Hematopoietic multipotent progenitor cell treated with erythropoietin and hydrocortisone succinate and interleukin-3 and kit ligand, for 8 days (in vitro differentiated cells): ENCODE measurements around the gene KLHDC10.
"Not testable (repeated sequence)": the region's sequence is repeated elsewhere in the genome, so short reads cannot be mapped to it uniquely, and the experiment has no call there.

Source experiments
- DNase-seq: peaks from one replicate; pipeline ENCODE4 v3.0.0-alpha.2; 2015

The KLHDC10 gene

DNA sequence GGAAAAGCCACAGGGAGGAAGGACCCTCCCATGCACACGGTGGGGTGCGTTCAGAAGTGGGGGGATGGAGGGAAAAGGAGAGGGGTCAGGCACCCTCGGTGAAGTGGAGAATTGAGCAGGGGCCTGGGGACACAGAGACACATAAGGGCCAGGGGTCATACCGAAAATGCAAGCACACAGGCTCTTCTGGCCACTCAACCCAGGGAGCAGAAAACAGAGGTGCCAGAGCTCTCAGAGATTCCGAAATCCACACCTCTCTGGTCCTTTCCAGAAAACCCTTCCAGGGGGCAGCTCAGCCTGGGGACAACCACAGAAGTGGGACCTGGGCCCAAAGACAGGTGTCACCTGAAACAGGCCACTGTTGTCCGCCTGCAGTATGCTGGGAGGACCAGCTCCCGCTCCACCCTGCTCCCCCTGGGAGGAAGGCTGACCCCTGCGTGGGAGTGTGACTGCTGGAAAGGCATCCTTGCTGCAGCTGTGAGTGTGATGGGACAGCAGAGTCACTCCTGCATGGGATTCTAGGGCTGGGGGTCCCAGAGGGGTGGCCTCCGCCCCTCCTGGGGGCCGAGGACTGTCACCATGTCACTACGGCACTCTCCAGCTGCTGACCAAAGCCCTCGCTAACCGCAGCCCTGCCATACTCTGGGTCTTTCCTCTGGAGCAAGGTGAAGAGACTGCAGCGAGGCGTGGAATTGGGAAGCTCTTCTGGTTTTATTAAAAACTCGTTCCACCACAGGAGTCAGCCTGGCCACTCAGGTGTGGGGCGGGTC is 71.7 kb downstream of the KLHDC10 start:
- DNase-seq = no peak

DNA sequence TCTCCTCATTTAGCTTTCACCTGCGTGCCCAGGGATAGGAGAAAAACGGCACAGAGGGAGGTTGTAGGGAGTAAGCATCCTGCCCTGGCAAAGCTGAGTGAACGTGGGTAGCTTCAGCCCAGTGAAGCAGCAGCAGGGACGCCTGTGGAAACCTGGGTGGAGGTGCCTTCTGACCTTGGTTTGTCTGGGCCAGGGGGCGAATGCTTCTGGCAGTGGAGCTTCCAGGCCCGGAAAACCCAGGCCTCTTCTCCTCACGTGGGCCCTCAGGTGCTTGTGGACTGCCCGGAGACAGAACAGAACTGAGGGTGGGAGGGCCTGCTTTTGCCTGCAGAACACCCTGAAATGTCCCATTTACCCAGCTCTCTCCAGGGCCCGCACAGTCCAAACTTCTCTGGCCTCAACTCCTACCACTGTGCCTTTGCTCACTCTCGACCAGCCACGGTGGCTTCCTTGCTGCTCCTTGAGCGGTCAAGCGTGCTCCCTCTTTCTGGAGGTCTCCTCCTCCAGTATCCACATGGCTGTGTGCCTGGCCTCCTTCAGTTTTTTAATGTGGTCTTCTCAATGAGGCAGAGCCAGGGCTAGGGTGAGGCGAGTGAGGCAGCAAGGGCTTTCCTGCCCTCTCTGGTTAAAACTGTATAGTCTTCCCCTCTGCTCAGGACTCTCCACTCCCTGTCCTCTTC is 72.5 kb downstream of the KLHDC10 start:
- no peak for DNase-seq

- no peak for DNase-seq
These were observed 73.0 kb downstream of the KLHDC10 start for GRCh38 chr7:130143334-130143732.

DNA sequence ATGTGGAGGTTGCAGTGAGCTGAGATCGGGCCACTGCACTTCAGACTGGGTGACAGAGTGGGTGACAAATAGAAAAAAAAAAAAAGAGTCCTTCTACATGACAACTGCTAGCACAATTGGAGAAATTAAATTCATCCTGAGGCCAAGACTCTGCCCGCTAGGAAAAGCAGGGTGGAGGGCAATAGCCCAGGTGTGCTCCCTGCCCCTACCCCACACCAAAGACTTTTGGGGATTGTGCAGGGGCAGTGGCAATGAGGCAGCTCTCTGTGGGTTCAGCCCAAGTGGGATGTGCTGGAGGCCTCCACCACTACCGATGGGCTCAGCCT is 73.6 kb downstream of the KLHDC10 start:
- DNase-seq = no peak

GRCh38 chr7:130144312-130145171 is 74.2 kb downstream of the KLHDC10 start:
- DNase-seq = no peak

DNA sequence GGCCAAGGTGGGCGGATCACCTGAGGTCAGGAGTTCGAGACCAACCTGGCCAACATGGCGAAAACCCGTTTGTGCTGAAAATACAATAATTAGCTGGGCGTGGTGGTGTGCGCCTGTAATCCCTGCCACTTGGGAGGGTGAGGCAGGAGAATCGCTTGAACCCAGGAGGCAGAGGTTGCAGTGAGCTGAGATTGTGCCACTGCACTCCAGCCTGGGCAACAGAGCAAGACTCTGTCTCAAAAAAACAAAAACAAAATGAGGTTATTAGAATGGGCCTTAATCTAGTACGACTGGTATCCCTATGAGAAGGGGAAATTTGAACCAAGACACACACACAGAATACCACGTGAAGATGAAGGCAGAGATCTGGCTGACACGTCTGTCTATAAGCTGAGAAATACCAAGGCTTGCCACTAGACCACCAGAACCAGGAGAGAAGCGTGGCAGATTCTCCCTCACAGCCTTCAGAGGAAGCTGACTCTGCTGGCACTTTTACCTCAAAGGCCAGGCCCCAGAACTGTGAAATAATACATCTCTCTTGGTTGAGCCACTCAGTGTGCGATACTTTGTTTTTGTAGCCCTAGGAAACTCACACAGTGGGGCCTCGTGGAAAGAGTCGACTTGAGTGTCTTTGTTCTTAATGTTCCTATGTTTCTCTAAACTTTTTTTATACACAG is 75.2 kb downstream of the KLHDC10 start:
- DNase-seq = no peak

- DNase-seq = not testable (repeated sequence)
These were observed 75.8 kb downstream of the KLHDC10 start for GRCh38 chr7:130146142-130146541.

- DNase-seq = no peak
These were observed 76.5 kb downstream of the KLHDC10 start for GRCh38 chr7:130146693-130147405.

GRCh38 chr7:130147710-130148325 is 77.5 kb downstream of the KLHDC10 start:
- DNase-seq = no peak

- DNase-seq = no peak
These were observed 78.2 kb downstream of the KLHDC10 start for GRCh38 chr7:130148561-130148960.

- DNase-seq = no peak
These were observed 79.2 kb downstream of the KLHDC10 start for GRCh38 chr7:130149281-130150139.

- DNase-seq = no peak
These were observed 80.3 kb downstream of the KLHDC10 start for GRCh38 chr7:130150587-130150986.

- DNase-seq = peak; percentile 26
These were observed 81.5 kb downstream of the KLHDC10 start for GRCh38 chr7:130151591-130152492.

DNA sequence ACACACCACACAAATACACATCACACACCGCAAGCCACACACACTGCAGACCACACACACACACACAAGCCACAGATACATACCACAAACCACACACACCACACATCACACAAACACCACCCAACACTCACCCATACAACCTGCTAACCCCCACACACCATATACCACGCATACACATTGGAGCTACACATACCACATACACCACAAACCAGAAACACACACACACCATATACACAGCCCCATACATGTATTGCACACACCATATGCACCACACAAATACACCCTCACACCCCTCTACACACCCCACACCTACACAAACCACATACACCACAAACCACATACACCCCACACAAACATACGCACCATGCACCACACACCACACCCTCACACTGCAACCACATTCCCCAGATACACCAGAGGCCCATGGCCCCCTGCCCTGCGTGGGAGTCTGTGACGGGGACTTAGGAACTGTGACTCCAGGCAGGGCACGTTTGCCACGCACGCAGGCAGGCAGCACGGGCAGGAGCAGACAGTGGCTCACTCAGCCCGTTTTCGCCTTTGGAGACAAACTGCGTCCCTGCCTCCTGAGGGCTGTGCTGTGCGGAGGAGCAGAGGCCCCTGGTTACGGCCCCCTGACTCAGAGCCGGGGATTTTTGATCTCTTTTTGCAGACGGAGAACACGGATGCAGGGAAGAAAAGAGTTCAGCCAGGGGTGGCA is 82.3 kb downstream of the KLHDC10 start:
- DNase-seq = peak; percentile 61

GRCh38 chr7:130153211-130153908 is 83.0 kb downstream of the KLHDC10 start:
- DNase-seq = no peak

- peak; percentile 13 for DNase-seq
These were observed 83.8 kb downstream of the KLHDC10 start for GRCh38 chr7:130154131-130154500.

DNA sequence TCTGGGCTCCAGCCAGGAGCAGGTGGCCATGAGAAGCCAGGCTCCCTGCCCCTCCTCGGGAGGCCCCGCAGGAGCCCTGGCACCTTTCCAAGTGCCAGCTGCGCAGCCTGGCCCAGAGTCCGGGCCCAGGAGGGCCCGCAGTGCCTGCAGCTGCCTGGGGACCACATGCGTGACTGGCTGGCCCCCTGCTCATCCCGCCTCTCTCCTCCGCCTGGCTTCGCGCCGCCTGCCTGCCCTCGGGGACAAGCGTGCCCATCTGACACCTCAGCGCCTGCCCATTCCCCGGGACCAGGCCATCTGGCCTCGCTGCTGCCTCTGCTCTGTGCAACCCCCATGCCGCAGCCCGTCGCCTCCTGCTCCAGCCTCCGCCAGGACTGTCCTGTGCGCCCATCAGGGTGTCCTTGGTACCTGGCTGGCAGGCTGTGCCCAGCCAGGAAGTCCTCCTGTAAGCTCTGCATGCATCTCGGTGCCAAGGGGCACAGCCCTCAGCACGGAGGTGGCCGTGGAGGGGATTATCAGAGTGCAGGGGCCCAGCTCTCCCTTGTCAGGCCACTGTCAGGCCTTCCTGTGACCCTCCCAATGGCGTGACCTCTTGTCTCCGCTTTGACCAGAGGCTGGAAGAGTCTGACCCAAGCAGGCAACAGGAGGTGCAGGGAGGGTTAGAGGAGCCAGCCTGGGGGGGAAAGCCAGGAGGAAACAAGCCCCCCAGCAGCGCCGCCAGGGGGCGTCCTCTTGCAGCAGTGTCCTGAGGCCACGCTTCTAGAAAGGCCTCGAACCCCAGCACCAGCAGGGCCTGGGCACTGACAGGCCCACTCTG is 84.4 kb downstream of the KLHDC10 start:
- no peak for DNase-seq

DNA sequence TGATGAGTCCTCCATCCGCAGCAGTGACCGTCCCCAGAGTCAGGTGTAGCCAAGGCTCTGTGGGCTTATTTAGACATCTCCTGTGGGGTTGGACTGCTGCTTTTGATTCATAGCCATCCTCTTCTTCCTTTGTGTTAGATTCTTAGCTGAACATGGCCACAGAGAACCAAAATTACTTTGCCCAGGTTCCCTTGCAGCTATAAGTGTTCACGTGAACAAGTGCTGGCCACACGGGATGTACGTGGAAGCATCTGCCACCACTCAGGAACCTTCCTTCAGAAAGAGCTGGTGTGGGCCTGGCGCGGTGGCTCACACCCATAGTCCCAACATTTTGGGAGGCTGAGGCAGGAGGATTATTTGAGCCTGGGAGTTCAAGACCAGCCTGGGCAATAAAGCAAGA is 85.8 kb downstream of the KLHDC10 start:
- DNase-seq = no peak
